HPDE6-E6E7 (cell line): ENCODE measurements around the gene NXF3.
"Not testable (repeated sequence)": the region's sequence is repeated elsewhere in the genome, so short reads cannot be mapped to it uniquely, and the experiment has no call there.

Experiments used
- DNase-seq: peaks from one replicate; pipeline ENCODE4 v3.0.0; 2011; ENCODE audit warnings: missing footprints; ENCODE audit errors: extremely low spot score

NXF3 gene, protein sequence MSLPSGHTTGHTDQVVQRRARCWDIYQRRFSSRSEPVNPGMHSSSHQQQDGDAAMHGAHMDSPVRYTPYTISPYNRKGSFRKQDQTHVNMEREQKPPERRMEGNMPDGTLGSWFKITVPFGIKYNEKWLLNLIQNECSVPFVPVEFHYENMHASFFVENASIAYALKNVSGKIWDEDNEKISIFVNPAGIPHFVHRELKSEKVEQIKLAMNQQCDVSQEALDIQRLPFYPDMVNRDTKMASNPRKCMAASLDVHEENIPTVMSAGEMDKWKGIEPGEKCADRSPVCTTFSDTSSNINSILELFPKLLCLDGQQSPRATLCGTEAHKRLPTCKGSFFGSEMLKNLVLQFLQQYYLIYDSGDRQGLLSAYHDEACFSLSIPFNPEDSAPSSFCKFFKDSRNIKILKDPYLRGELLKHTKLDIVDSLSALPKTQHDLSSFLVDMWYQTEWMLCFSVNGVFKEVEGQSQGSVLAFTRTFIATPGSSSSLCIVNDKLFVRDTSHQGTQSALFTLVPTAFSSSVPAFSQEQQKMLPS

GRCh38 chrX:103092942-103093341, at the start of gene NXF3:
Gene NXF3, minus strand, starts transcription at chrX:103093143. Its CDS starts 120 bp downstream, at chrX:103093023.
- DNase-seq = no peak

DNA sequence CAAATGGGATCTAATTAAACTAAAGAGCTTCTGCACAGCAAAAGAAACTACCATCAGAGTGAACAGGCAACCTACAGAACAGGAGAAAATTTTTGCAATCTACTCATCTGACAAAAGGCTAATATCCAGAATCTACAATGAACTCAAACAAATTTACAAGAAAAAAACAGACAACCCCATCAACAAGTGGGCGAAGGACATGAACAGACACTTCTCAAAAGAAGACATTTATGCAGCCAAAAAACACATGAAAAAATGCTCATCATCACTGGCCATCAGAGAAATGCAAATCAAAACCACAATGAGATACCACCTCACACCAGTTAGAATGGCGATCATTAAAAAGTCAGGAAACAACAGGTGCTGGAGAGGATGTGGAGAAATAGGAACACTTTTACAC, 43.6 kb upstream of the NXF3 start:
- DNase-seq = not testable (repeated sequence)

GRCh38 chrX:103124284-103124683, 31.3 kb upstream of the NXF3 start:
- DNase-seq = no peak

DNA sequence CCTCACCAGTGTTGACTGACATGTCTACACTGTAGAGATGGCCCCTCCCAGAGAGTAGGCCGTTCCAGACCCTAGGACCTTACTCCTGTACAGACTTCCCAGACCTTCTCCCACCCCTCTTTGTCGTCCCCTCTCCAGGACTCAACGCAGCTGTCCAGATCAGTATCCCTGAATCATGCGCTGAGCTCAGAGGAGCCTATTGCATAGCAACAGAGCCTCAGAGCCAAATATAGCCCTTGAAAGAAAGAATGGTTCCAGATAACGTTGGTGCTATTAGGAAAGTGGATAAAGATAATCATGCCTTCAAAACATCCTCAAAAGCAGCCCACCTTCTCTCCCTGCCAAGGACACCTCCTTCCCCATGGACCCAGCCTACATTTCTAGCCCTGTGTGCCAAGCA, 27.8 kb upstream of the NXF3 start:
- no peak for DNase-seq

- not testable (repeated sequence) for DNase-seq
Measured at GRCh38 chrX:103116970-103117369, 24.0 kb upstream of the NXF3 start.

DNA sequence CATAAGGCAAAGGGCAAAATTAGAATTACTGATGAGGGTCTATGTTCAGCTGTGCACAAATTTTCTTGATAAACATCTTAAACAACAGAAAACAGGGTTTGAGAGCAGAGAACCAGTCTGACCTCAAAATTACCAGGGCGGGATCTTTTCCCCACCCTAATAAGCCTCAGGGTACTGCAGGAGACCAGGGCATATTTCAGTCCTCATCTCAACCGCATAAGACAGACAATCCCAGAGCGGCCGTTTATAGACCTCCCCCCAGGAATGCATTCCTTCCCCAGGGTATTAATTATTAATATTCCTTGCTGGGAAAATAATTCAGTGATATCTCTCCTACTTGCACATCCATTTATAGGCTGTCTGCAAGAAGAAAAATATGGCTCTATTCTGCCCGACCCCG, 16.6 kb upstream of the NXF3 start:
- not testable (repeated sequence) for DNase-seq

GRCh38 chrX:103107836-103108235, 14.9 kb upstream of the NXF3 start:
- DNase-seq = no peak

DNA sequence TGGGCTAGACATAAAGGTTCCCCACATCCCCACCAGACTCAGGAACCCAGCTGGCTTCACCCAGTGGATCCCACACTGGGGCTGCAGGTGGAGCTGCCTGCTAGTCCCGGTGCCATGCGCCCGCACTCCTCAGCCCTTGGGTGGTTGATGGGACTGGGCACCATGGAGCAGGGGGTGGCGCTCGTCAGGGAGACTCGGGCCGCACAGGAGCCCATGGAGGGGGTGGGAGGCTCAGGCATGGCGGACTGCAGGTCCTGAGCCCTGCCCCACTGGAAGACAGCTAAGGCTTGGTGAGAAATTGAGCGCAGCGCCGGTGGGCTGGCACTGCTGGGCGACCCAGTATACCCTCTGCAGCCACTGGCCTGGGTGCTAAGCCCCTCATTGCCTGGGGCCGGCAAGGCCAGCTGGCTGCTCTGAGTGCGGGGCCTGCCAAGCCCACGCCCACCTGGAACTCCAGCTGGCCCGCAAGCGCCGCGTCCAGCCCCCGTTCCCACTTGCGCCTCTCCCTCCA, 14.3 kb upstream of the NXF3 start:
- not testable (repeated sequence) for DNase-seq

DNA sequence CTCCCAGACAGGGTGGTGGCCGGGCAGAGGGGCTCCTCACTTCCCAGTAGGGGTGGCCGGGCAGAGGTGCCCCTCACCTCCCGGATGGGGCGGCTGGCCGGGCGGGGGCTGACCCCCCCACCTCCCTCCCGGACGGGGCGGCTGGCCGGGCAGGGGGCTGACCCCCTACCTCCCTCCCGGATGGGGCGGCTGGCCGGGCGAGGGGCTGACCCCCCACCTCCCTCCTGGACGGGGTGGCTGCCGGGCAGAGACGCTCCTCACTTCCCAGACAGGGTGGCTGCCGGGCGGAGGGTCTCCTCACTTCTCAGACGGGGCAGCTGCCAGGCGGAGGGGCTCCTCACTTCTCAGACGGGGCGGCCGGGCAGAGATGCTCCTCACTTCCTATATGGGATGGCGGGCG, 11.4 kb upstream of the NXF3 start:
- not testable (repeated sequence) for DNase-seq

GRCh38 chrX:103103866-103104265, 10.9 kb upstream of the NXF3 start:
- DNase-seq = not testable (repeated sequence)

- no peak for DNase-seq
Measured at GRCh38 chrX:103101299-103102042, 8.5 kb upstream of the NXF3 start.

GRCh38 chrX:103100484-103100883, 7.5 kb upstream of the NXF3 start:
- no peak for DNase-seq

DNA sequence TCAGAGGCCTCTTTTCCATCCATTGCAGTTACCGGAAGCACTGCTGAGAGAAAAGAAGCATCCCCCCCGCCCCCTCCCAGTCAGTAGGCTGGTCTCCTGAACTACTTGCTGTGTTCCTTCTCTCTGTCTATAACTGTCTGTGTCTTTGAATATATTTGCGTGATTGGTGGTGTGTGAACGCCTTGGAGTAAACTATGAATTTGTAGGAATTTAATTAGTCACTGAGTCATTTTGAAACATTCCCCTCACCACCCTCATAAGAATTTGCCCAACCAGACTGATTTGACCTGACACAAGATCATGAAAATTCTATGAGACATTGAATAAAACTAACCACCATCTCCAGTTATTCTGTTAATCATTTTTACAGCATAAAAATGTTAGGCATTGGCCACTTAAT, 6.7 kb upstream of the NXF3 start:
- no peak for DNase-seq

- DNase-seq = no peak
Measured at GRCh38 chrX:103098488-103098887, 5.5 kb upstream of the NXF3 start.

- DNase-seq = no peak
Measured at GRCh38 chrX:103081051-103081450, 11.9 kb downstream of the NXF3 start.

DNA sequence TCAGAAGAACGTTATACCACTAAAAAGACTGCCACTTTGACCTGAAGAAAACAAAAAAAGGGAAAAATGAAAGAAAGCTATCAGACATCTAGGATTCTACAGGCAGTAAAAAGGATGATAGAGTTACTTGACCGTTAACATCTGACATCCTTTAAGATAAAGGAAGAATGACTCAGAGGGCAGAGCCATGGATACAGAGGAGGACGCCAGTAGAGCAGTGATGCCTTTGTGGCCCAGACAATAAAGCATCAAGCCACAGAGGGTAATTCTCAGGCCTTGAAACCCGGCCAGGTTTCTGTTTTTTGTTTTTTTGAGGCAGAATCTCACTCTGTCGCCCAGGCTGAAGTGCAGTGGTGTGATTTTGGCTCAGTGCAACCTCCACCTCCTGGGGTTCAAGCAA, 19.5 kb downstream of the NXF3 start:
- DNase-seq = no peak

GRCh38 chrX:103066606-103067005, 26.3 kb downstream of the NXF3 start:
- no peak for DNase-seq

- DNase-seq = no peak
Measured at GRCh38 chrX:103063918-103064434, 29.0 kb downstream of the NXF3 start, which contains the start of gene BEX1. Gene BEX1, minus strand, starts transcription at chrX:103064171. Its CDS starts 897 bp downstream, at chrX:103063274.

DNA sequence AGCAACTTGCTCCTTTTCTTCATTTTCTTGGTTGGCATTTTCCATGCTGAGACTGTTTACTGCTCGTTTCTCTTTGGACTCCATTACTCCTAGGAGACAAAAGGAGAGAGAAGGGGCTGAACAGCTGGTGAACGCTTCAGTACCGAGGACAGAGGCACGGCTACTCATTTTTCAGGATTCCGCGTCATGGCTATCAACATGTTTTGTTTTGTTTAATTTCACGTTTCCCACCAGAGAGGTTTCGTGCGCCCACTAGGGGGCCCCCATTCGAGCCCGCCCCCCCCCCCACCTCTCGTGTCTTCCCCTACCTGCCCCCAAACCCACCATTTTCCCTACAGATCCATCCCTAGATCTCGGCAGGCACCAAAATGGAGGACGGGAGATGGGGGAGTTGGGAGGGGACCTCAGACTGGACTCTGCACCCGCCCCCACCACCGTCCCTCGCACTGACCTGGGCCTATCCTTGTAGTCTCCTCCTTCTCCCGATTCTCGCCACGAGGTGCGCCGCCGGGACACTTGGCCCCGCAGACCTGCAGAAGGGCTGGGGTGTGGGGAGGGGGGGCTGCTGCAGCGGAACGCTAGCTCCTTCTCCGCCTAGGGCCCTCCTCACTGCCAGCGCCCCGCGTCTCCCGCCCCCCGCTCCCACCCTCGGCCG, 29.6 kb downstream of the NXF3 start:
- DNase-seq = no peak

- no peak for DNase-seq
Measured at GRCh38 chrX:103061486-103061885, 31.5 kb downstream of the NXF3 start.

- no peak for DNase-seq
Measured at GRCh38 chrX:103056902-103057301, 36.0 kb downstream of the NXF3 start.

DNA sequence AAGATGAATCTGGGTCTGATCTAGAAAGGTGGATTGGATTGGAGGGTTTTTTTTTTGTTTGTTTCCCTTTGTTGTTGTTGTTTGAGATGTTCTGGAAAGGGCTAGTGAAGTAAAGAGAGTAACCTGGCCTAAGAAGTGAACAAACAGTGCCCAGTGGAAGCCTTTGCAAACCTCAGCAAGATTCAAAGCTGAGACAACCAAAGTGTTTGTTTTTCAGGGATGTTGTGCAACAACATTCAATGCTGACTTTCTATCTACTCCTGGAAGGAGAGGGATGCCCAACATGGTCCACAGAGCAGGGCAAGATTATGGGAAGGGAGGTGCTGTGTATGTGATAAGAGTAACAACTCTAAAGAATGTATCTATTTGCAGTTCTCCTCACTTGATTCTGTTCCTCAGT, 40.3 kb downstream of the NXF3 start:
- no peak for DNase-seq
